ENCODE data around the gene VCL. TPM values are rescaled to one million over a fixed set of nuclear protein-coding genes. Genes with fewer than 3 reads are reported as not detected.

The VCL gene
- total and polyA plus RNA-seq, 9 of the 15 experiments (the other 6 are each of a cell fraction or from before 2014, with no cell fraction given): 29.8 to 186 (median 76.4) TPM

DNA sequence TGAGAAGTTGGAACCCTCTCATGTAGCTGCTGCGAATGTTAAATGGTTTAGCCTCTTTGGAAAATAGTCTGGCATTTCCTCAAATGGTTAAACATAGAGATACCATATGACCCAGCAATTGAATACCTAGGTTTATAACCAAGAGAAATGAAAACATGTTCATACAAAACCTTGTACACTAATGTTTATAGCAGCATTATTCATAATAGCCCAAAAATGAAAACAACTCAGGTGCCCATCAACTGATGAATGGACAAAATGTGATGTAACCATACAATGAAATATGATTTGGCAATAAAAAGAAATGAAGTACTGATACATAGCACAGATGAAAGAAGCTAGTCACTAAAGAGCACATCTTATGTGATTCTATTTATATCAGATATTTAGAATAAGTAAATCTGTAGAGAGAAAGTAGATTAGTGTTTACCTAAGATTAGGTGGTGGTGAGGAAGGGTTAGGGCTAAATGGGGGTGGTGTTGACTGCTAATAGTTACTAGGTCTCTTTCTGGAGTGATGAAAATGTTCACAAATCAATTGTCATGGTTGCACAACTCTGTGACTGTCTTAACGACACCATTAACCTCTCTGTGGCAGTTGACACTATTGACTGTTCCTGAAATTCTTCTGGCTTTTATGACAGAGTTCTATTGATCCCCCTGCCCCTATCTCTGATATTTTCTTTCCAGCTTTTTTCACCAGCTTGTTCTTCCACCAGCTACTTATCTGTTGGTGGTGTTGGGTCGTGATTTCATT, 35.2 kb downstream of the VCL start (continued):
- TF ChIP-seq, protein P1, sequence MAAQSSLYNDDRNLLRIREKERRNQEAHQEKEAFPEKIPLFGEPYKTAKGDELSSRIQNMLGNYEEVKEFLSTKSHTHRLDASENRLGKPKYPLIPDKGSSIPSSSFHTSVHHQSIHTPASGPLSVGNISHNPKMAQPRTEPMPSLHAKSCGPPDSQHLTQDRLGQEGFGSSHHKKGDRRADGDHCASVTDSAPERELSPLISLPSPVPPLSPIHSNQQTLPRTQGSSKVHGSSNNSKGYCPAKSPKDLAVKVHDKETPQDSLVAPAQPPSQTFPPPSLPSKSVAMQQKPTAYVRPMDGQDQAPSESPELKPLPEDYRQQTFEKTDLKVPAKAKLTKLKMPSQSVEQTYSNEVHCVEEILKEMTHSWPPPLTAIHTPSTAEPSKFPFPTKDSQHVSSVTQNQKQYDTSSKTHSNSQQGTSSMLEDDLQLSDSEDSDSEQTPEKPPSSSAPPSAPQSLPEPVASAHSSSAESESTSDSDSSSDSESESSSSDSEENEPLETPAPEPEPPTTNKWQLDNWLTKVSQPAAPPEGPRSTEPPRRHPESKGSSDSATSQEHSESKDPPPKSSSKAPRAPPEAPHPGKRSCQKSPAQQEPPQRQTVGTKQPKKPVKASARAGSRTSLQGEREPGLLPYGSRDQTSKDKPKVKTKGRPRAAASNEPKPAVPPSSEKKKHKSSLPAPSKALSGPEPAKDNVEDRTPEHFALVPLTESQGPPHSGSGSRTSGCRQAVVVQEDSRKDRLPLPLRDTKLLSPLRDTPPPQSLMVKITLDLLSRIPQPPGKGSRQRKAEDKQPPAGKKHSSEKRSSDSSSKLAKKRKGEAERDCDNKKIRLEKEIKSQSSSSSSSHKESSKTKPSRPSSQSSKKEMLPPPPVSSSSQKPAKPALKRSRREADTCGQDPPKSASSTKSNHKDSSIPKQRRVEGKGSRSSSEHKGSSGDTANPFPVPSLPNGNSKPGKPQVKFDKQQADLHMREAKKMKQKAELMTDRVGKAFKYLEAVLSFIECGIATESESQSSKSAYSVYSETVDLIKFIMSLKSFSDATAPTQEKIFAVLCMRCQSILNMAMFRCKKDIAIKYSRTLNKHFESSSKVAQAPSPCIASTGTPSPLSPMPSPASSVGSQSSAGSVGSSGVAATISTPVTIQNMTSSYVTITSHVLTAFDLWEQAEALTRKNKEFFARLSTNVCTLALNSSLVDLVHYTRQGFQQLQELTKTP (IDR thresholded peaks at IDR 0.05; ENCODE audit: low read depth in 1 of 2, partially characterized antibody in 2 of 2): no peak
- 0 out of 2 replicates have a peak, but pooled peaks have one; percentile 41 for TF ChIP-seq ZNF134 (CRISPR knock-in tag; conservative IDR thresholded peaks at IDR 0.05)
- TF ChIP-seq CEBPB (tag; IDR thresholded peaks at IDR 0.05): peak; percentile 86
- TF ChIP-seq CEBPG (CRISPR knock-in tag; IDR thresholded peaks at IDR 0.05): no peak
- TF ChIP-seq CEBPG (tag; conservative IDR thresholded peaks at IDR 0.05 in 1 of 2, IDR thresholded peaks at IDR 0.05 in 1 of 2): peak; percentile 66 to 78; a peak in 3 of 4 replicates
- no peak for TF ChIP-seq NFE2 (IDR thresholded peaks at IDR 0.05; ENCODE audit: low read depth)
- TF ChIP-seq POLR2A (conservative IDR thresholded peaks at IDR 0.05): peak; percentile 18; the same call in 1 of the 2 replicates
- TF ChIP-seq, protein P2, sequence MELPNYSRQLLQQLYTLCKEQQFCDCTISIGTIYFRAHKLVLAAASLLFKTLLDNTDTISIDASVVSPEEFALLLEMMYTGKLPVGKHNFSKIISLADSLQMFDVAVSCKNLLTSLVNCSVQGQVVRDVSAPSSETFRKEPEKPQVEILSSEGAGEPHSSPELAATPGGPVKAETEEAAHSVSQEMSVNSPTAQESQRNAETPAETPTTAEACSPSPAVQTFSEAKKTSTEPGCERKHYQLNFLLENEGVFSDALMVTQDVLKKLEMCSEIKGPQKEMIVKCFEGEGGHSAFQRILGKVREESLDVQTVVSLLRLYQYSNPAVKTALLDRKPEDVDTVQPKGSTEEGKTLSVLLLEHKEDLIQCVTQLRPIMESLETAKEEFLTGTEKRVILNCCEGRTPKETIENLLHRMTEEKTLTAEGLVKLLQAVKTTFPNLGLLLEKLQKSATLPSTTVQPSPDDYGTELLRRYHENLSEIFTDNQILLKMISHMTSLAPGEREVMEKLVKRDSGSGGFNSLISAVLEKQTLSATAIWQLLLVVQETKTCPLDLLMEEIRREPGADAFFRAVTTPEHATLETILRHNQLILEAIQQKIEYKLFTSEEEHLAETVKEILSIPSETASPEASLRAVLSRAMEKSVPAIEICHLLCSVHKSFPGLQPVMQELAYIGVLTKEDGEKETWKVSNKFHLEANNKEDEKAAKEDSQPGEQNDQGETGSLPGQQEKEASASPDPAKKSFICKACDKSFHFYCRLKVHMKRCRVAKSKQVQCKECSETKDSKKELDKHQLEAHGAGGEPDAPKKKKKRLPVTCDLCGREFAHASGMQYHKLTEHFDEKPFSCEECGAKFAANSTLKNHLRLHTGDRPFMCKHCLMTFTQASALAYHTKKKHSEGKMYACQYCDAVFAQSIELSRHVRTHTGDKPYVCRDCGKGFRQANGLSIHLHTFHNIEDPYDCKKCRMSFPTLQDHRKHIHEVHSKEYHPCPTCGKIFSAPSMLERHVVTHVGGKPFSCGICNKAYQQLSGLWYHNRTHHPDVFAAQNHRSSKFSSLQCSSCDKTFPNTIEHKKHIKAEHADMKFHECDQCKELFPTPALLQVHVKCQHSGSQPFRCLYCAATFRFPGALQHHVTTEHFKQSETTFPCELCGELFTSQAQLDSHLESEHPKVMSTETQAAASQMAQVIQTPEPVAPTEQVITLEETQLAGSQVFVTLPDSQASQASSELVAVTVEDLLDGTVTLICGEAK (IDR thresholded peaks at IDR 0.05): no peak
- TF ChIP-seq, protein P2 (CRISPR knock-in tag; IDR thresholded peaks at IDR 0.05): no peak

All from K562 (cell line).